GM19035 (cell line): ENCODE data around the gene STX18.
"Not testable (repeated sequence)": the region's sequence is repeated elsewhere in the genome, so short reads cannot be mapped to it uniquely, and the experiment has no call there.

Experiments used
- ATAC-seq: cut with Tn5 transposase; IDR thresholded peaks from one replicate; pipeline ENCODE4 v1.9.1; 2021; ENCODE audit not compliant: unreplicated experiment

The STX18 gene

GRCh38 chr4:4555916-4556315 lies 14.1 kb upstream of the STX18 start:
- ATAC-seq: no peak

DNA sequence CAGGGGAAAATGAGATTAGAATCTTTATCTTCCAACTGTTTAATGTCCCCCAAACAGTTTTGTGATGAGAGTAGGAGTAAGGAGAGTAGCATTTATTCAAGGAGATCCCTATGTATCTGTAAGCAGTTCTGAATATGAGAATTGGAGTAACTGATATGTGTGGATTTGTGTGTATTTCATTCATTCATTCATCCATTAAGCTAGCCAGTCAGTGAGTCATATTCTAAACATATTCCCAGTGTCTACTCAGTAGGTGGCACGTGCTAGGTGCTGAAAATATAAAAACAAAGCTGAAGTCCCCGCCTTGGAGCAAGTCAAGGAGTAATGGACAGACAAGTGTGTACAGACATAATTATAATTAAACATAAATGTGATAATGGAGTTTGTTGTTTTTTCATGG lies 12.4 kb upstream of the STX18 start:
- no peak for ATAC-seq

- ATAC-seq: not testable (repeated sequence)
Measured at GRCh38 chr4:4552042-4552441, 10.2 kb upstream of the STX18 start.

DNA sequence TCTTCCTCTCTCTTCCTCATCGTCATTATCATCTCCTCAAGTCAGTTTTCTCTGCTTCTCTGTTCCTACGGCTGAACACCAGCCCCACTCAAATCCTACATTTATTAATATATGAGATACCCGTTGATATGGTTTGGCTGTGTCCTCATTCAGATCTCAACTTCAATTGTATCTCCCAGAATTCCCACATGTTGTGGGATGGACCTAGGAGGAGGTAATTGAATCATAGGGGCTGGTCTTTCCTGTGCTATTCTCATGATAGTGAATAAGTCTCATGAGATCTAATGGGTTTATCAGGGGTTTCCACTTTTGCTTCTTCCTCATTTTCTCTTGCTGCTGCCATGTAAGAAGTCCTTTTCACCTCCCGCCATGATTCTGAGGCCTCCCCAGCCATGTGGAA lies 8.3 kb upstream of the STX18 start:
- ATAC-seq: not testable (repeated sequence)

DNA sequence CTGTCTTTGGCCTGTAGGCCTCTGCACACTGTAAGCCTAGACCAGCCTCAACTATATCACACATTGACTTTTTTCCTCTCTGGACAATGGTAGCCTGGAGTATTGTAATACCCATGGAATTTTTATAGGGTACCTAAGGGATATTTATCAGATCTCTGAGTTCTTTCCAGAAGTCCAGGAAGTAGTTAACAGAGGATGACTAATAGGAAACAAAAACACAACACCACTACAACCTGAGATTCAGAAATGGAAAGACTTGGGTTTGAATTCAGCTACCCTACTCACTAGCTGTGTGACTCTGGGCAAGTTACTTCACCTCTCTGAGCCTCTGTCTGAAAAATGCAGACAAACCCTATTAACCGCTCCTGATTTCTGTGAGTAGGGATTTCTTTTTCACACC lies 7.7 kb upstream of the STX18 start:
- no peak for ATAC-seq

DNA sequence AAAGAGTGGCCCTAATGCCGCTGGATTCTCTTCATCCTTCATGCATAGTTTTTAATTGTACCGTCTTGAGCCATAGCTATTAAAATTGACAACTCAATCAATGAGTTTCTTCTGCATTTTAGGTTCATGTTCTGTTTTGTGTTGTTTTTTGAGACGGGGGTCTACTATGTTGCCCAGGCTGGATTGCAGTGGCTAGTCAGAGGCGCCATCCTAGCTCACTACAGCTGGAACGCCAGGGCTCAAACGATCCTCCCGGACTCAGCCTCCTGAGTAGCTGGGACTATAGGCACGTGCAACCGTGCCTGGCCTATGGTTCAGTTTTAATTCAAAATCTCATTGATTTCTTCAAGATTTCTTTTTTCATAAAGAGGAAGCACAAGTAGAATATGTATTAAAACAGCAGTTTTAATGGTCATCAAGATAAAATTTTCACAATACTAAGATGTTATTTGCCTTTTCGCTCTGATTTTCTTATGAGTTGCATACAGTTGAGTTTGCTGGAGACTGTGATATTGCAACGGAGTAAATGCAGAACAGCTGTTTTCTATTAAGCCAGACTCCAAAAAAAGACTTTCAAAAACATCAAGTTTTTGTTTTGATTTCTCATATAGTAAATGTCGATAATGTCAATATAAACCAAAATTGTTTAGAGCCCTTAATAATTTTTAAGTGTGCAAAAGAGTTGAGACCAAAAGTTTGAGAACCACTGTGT lies 1.1 kb upstream of the STX18 start:
- ATAC-seq: no peak

DNA sequence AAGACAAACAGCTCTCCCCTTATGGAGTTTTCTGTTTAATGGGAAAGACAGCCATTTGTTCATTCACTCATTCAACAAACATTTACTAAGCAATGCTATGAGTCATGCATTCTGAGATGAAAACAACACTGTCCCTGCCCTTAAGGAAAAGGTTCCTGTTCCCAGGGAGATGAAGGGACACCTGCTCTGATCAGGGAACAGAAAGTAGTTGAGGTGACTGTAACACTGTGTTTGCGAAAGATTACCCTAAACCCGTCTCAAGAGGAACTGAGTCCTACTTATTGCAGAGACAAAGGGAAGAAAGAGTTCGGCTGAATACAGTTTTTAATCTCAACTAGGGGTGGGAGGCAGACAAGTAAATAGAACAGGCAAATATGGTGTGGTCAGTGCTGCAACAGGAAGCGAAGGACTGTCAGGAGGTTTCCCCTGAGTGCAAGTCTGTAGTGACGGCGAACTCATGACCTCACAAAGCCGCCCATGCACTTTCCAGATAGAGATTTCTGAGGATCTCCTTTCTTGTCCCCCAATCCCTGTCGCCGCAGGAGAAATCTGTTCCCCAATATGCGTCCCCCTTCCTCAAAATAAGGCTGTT lies 712 bp downstream of the STX18 start:
- ATAC-seq: peak; percentile 31

DNA sequence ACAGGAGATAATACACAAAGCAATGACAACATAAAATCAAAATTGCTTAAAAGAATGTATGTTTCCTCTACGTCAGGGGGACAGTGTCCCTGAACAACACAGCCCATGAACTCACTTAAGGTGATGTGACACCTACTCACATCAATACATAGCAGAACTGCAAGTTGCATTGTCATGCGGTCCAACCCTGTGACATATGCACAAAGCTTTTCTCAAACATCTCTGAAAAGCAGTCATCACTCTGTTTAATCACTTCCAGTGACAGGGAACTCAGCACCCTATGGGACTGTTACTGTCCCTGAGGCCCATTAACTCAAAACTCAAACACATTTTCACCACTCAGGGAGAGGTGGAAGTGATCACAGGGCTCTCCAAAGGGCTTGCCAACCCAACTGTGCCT lies 2.4 kb downstream of the STX18 start:
- ATAC-seq: no peak

- no peak for ATAC-seq
Measured at GRCh38 chr4:4535590-4535989, 6.3 kb downstream of the STX18 start.

DNA sequence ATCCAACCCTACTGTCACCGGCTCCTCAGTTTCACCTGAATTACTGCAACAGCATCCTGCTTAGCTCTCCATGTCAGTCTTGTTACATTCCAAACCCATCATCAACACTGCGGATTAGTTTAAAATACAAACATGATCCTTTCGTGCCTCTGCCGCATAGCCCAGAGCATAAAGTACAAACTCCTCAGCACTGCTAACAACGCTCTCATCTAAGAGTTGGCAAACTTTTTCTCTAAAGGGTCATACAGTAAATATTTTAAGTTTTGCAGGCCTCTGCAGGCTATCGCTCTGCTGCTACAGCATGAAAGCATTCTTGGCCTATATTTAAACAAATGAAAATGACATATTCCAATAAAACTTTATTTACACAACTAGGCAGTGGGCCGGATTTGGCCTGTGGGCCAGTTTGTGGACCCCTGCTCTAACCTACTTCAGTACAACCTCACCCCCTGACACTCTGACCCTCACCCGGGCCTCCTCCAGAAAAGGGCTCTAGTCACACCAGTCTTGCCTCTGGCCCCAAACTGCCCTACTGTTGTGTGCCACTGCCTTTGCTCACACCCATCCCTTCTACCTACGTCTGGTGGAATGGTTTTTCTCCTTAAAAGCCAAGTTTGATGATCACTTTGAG lies 7.2 kb downstream of the STX18 start:
- ATAC-seq: no peak

GRCh38 chr4:4533461-4534169 lies 8.2 kb downstream of the STX18 start:
- ATAC-seq: no peak

DNA sequence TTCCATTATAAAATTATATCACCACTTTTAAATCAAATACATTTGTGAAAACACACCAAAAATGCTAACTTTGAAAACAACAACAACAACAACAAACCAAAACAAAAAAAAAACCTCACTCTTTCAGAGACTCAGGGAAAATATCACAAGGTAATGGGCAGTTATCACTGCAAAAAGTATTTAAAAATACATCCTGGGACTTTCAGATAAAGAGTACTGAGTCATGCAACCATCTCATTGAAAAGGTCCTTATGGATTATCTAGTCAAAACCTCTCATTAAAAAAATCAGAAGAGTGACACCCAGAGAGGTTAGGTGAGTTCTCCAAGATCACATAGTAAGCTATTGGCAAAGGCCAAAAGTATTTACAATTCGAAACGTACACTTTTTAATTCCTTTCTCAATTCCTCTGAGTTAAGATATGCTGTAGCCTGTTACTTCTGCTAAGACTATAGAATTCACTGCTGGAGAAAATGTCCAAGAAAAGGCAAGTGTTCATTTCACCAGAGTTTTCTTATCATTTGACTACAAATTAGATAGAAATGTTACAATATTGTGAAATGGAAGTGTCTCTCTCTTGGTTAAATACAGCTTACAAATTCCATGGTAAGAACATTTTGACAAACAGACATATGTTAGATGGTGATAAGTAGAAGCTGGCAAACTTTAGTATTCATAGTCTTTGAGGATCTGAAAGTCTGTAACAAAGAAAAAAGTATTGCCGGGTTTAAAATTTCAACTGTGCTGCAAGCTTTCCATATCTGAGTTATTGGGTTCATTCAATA lies 9.3 kb downstream of the STX18 start:
- ATAC-seq: no peak

DNA sequence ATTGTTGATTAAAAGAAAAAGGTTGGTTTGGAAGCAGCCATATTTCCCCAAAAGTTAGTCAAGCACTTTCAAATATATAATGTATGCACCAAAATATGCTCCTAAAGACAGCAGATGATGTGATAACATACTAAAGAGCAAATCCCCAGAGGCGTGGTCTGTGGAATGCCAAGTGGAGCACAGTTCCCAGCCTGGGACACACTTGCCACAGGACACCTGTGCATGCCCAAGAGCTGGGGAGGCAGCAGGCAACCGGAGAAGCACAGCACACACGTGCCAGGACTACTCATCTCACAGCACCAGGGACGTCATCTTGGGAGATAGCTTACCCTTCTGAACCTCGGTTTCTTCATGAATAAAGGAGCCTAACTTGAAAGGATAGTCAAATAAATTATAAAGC lies 12.5 kb downstream of the STX18 start:
- no peak for ATAC-seq

DNA sequence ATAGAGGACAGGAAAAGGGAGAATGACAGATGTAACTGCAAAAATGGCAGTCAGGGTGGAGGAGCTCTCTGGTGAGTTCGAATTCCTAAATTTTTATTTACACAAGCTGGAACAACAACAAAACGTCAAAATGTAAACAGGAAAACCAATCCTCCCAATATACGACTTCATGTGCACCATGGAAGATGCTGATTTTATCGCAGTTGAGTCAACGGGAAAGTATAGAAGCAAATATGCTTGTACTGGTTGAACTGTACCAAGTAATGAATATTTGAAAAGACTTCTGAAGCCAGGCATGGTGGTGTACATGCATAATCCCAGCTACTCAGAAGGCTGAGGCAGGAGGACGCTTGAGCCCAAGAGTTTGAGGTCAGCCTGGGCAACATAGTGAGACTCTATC lies 15.4 kb downstream of the STX18 start:
- ATAC-seq: no peak

GRCh38 chr4:4524364-4524763 lies 17.5 kb downstream of the STX18 start:
- peak; percentile 97 for ATAC-seq

GRCh38 chr4:4521731-4522130 lies 20.1 kb downstream of the STX18 start:
- ATAC-seq: no peak

DNA sequence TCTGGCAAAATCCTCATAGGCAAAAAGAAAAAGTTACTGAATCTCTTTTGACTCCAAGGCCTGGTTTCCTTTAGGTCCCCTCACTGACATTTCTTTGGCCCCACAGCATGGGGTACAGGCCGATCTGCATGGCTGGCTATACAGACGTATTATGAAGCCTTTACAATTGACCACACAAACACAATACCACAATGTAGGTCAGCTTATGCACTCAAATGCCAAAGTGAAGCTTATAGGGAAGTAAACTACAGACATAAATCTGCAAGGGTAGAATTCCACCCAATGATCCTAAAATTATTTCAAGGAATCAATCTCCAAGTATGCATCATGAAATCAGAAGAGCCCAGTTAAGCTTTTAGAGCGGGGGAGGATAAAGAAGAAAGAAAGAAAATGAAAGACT lies 20.7 kb downstream of the STX18 start:
- no peak for ATAC-seq

DNA sequence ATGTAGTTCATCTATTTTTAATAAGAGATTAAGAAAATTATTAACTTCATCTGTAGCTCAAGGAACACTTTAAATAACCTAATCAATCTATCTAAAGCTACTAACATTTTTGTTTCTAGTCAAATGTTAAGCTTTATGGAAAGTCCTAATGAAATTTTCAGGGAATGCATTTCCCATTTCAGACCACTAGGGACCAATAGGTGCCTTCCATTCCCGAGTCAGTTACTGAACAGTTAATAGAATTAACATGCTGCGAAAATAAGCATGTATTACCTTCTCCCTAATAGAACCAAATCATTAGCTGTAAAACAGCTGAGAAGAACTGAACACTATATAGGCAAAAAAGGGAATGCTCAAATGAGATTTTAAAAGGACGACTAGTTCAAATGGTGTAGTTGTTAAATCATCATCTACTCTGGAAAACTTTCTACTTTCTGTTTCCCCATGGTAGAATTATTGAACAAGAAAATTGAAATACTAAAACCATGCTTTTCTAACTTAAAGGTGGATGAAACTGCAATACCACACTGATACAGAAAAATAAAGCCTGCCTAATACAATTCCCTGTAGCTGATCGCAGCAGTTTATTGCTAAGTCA lies 22.5 kb downstream of the STX18 start:
- ATAC-seq: no peak

DNA sequence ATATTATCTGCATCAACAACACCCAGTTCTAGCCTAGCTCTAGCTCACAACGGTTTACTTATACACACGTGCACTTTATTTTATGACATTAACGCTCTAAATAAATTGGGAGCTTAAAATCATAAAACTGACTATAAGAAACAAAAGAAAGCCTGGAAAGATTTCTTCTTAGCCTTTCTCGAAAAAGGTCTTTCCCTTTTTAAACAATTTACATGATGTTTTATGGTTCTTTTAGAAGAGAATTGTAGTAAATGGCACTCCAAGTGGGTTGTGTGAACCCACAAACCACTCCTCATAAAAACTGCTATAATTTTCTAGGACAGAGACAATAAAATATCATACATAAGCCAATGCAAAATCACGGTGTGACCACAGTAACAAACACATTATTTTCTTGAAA lies 23.1 kb downstream of the STX18 start:
- ATAC-seq: no peak

DNA sequence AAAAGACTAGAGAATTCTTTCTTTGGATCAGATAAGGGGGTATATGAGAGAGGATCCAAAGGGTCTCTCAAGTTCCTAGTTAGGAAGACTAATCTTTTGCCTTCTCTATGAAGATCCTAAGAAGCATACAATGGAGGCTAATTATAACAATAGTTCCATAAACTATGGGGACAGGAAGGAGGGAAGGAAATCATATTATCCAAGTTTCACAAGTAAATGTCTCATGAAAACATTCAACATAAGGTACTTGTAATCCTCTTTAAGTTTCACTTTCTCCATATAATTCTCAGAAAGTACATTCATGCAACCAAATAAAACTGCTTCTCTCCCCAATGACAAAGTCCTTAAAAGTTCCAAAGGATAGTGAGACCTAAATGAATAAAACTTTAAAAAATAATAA lies 27.1 kb downstream of the STX18 start:
- ATAC-seq: no peak

GRCh38 chr4:4512282-4512681 lies 29.6 kb downstream of the STX18 start:
- no peak for ATAC-seq
